Colonic mucosa (tissue), 4 donors: ENCODE results near the gene LDLRAD3. TPM values are rescaled to one million over a fixed set of nuclear protein-coding genes. Genes with fewer than 3 reads are reported as not detected.

Experiments
- DNase-seq: peaks from one replicate; pipeline ENCODE4 v3.0.0-alpha.2; 2020
- H3K27ac ChIP-seq: fragments of 200-600 bp; one replicate; pipeline ENCODE4 v1.8.0; 2021
- H3K27me3 ChIP-seq: fragments of 200-600 bp; one replicate; pipeline ENCODE4 v1.8.0; 2021
- H3K36me3 ChIP-seq: fragments of 200-600 bp; one replicate; pipeline ENCODE4 v1.8.0; 2021
- H3K4me1 ChIP-seq: fragments of 200-600 bp; one replicate; pipeline ENCODE4 v1.8.0; 2021; ENCODE audit warnings: mild to moderate bottlenecking
- H3K4me3 ChIP-seq: fragments of 200-600 bp; one replicate; pipeline ENCODE4 v1.8.0; 2021
- H3K9ac ChIP-seq, 2 donors: one replicate each; pipeline ENCODE4 v1.7.0; 2013; ENCODE audit warnings: control low read depth in 2 of 2, low read depth in 2 of 2, low read length in 2 of 2
- H3K9me3 ChIP-seq: fragments of 200-600 bp; one replicate; pipeline ENCODE4 v1.8.0; 2021
- CTCF ChIP-seq: fragments of 200-600 bp; IDR thresholded peaks from one replicate; pipeline ENCODE4 v1.8.0; 2022; ENCODE audit warnings: antibody characterized with exemption, mild to moderate bottlenecking
- intact Hi-C: fragments of 100-400 bp; cut with DNase I; formaldehyde crosslinking; loops from one replicate; pipeline ENCODE4 v1.14.1; 2022
- total RNA-seq, 2 donors: library from RNA; stranded (reverse); fragmentation: NEBNext Ultra II Directional in 1 of 2; extraction: Animal tissue kit (Norgen Biotek cat#: 25700) in 1 of 2; gene quantifications; one replicate each; pipeline ENCODE4 v1.2.1, GENCODE V29; 2021
- donor health status: healthy.
- donor health status: DM: no; HTN: no; CAD: no.
- donor health status: DM: no; HTN: no; CAD: no.

The LDLRAD3 gene
- total RNA-seq, 2 donors from 2014 or later: 1.9 to 2.9 TPM

- TF ChIP-seq CTCF: no peak
- H3K9ac ChIP-seq: no peak overlapping the region
- no peaks in the 10 kb centered on the region for H3K4me1 ChIP-seq
- H3K9me3 ChIP-seq: no peaks in the 10 kb centered on the region
- H3K36me3 ChIP-seq: no peaks in the 10 kb centered on the region
- no peak overlapping the region for H3K27ac ChIP-seq
- H3K4me3 ChIP-seq: no peak overlapping the region
- no peaks in the 10 kb centered on the region for H3K27me3 ChIP-seq
- intact Hi-C loops: no loop called here
- DNase-seq: no peak
These were observed 162.1 kb downstream of the LDLRAD3 start for GRCh38 chr11:36105743-36106581.

- Histone ChIP-seq H3K4me3 (no peak overlapping the region), H3K4me1 (no peaks in the 10 kb centered on the region), H3K9me3 (no peaks in the 10 kb centered on the region), H3K9ac (no peak overlapping the region), H3K27ac (no peak overlapping the region), H3K27me3 (no peaks in the 10 kb centered on the region), H3K36me3 (no peaks in the 10 kb centered on the region)
- no peak for TF ChIP-seq CTCF
- no peak for DNase-seq
- intact Hi-C loops: no loop called here
These were observed 163.7 kb downstream of the LDLRAD3 start for GRCh38 chr11:36107547-36107946.

GRCh38 chr11:36108881-36109589 lies 165.2 kb downstream of the LDLRAD3 start:
- H3K27me3 ChIP-seq: no peaks in the 10 kb centered on the region
- TF ChIP-seq CTCF: no peak
- no peak overlapping the region for H3K27ac ChIP-seq
- H3K9me3 ChIP-seq: no peaks in the 10 kb centered on the region
- no peaks in the 10 kb centered on the region for H3K4me1 ChIP-seq
- DNase-seq: no peak
- H3K4me3 ChIP-seq: no peak overlapping the region
- no peaks in the 10 kb centered on the region for H3K36me3 ChIP-seq
- H3K9ac ChIP-seq: no peak overlapping the region
- intact Hi-C loops: no loop called here

- Histone ChIP-seq H3K9ac (no peak overlapping the region), H3K9me3 (no peaks in the 10 kb centered on the region), H3K27me3 (no peaks in the 10 kb centered on the region), H3K27ac (no peak overlapping the region), H3K36me3 (no peaks in the 10 kb centered on the region), H3K4me1 (no peaks in the 10 kb centered on the region), H3K4me3 (no peak overlapping the region)
- intact Hi-C loops: no loop called here
- DNase-seq: no peak
- no peak for TF ChIP-seq CTCF
These were observed 165.7 kb downstream of the LDLRAD3 start for GRCh38 chr11:36109590-36109849.

GRCh38 chr11:36109850-36110606 lies 166.2 kb downstream of the LDLRAD3 start:
- no peak overlapping the region for H3K9ac ChIP-seq
- intact Hi-C loops: no loop called here
- no peaks in the 10 kb centered on the region for H3K9me3 ChIP-seq
- H3K4me1 ChIP-seq: no peaks in the 10 kb centered on the region
- no peak overlapping the region for H3K27ac ChIP-seq
- no peak for DNase-seq
- no peaks in the 10 kb centered on the region for H3K27me3 ChIP-seq
- H3K36me3 ChIP-seq: no peaks in the 10 kb centered on the region
- TF ChIP-seq CTCF: no peak
- no peak overlapping the region for H3K4me3 ChIP-seq
